ENCODE measurements around the gene VSTM2L. TPM values are rescaled to one million over a fixed set of nuclear protein-coding genes. Genes with fewer than 3 reads are reported as not detected.
A peak's percentile ranks its signal among the peaks of the same experiment; 100 is the strongest.

VSTM2L gene
- total RNA-seq, 1 experiment from 2014 or later: 4.2 TPM

DNA sequence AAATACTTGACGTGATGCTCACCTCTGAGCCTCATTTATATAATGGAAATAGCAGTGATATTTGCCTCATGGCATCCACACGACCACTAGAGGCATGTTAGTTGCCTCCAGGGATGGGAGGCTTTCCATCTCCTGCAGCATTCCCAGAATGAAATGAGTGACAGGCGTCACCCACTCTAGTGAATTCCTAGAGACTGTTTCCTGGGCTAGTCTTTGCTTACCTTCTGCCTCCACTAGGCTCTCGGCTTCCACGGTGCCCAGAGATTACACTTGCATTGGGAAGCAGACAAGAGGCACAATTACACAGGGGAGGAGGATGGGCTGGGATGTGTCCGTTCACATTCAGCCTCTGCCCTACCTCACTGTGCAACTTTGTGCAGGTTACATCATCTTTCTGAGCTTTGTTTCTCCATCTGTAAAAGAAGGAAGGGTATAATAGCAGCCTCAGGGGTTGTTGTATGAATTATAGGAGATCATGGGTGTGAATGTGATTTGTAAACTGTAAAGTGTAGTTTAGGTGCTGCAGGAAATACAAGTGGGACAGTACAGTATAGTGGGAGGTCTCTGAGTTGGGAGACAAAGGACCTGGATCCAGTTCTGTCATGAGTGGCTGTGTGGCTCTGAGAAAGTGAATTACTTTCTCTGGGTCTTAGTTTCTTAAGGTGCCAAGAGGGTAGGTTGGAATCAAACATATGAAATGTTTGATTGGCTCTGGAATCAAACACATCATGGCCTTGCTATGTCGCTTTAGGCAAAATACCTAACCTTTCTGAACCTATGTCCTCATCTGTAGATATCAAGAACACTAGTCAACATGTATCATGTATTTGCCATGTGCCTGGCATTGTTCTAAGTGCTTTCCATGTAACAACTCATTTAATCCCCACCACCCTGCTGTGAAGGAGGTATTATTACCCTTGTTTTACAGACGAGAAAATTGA is 3.6 kb upstream of the VSTM2L start:
- DNase-seq (ENCODE audit: low read depth): no peak

GRCh38 chr20:37901240-37901639 is 1.7 kb upstream of the VSTM2L start:
- DNase-seq (ENCODE audit: low read depth): no peak

DNA sequence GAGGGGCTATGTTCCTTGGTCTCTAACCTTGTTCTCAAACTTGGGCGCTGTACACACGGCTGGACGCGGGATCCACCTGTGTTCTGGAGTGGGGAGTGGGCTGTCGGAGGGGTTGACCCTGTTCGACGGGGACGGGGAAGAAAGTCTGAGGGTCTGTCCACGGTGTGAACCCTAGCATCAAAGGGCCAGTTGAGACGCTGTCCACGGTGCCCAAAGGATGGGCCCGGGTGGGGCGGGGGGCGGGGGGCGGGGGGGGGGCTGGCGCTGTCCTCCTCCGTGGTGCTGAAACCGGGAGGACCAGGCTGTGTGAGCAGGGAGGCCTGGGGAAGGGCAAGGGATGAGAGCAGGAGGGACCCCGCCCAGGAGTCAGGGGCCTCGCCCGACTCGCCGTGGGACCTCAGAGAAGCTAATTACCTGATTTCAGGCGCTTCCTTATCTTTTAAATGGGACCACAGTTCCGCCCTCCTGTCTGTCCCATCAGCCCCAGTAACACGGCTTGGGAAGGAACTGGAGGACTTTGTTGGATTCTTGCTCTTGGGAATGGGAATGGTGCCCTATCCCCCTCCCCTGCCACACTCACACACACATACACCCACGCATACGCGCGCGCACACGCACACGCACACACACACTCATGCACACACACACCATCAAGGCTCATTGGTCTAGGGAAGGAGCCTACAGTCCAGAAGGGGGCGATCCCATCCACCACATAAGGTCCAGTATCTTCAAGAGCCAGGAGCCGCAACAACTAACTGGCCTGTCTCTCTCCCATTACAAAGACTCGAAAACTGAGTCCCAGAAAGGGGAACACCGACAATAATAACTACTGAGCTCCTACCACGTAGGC is 1.0 kb upstream of the VSTM2L start:
- peak; percentile 77 for DNase-seq (ENCODE audit: low read depth)

GRCh38 chr20:37903317-37904007 is 535 bp downstream of the VSTM2L start:
- DNase-seq (ENCODE audit: low read depth): no peak

GRCh38 chr20:37904008-37904642 is 1.2 kb downstream of the VSTM2L start:
- DNase-seq (ENCODE audit: low read depth): no peak

GRCh38 chr20:37904845-37905373 is 2.0 kb downstream of the VSTM2L start:
- no peak for DNase-seq (ENCODE audit: low read depth)

DNA sequence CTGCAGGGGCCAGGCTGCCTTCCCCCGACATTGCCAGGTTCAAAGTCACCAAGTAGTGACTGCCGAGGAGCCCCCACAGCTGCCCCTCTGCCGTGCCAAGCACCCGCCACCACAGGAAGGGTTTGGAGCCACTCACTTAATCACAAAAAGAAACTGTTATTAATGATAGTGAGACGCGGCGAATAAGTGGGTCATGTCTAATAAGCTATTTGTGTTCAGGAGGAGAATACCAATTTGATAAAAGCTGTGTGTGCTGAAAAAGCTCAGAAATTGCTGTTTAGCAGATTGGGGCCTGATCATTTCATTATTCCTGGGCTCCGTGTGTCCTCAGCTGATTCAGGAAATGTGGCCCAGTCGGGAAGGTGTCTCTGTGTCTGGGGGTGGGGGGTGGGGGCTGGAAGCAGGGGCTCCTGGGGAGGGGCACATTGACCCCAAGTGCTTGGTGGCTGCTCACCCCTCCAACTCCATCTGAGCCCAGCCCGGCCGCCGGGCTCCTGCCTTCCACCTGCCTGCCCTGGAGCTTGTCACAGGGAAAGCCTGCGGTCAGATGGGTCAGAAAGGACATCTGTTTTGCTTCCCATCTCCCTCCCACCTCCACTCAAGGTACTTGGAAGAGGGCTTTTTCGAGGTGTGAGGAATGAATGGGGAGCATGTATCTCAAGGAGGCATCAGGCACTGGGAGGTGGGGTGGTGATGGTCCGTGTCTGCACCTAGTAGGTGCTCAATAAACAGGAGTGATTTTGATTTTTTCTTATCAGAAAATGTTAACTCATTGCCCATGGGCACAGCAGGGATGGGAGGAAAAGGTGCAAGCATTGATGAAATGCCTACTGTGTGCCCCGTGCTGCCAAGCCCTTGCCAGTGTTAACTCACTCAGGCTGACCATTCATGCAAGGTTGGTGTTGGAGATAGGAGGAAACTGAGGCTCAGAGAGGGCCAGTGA is 3.0 kb downstream of the VSTM2L start:
- DNase-seq (ENCODE audit: low read depth): no peak

GRCh38 chr20:37907330-37907676 is 4.4 kb downstream of the VSTM2L start:
- DNase-seq (ENCODE audit: low read depth): no peak

DNA sequence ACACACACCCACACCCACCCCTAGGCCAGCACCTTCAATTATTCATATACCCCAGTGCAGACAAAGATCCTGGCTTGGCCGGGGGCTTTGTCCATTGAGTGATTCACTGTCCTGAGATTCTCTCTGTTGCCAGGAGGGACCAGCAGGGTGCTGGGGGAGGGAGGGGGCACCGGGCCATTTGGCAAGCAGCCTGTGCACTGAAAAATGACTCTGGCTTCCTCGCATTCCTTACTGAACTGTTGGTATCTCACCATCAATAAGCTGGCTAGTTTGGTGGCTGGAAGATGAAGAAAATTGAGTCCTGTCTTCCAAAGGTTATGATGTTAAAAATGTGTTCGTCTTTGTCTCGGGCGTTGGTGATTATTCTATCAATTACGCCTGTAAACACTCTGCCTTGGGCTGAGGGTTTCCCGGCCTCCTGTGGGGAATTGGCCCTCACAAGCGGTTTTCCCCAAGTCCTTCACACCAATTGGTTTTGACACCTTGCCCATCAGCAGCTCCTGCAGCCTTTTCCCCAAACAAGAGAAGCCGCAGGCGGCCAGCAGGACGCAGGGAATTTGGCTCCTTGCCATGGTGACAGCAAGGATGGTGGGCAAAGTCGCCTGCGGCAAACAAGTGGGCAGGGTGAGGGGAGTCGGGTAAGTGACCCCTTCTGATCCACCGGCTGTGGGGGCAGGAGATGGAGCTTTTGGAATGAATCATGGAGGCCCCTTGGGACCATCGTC is 4.9 kb downstream of the VSTM2L start:
- peak; percentile 95 for DNase-seq (ENCODE audit: low read depth)

GRCh38 chr20:37911261-37911660 is 8.3 kb downstream of the VSTM2L start:
- no peak for DNase-seq (ENCODE audit: low read depth)

GRCh38 chr20:37911838-37912281 is 8.9 kb downstream of the VSTM2L start:
- DNase-seq (ENCODE audit: low read depth): peak; percentile 38

GRCh38 chr20:37912874-37913273 is 9.9 kb downstream of the VSTM2L start:
- no peak for DNase-seq (ENCODE audit: low read depth)

DNA sequence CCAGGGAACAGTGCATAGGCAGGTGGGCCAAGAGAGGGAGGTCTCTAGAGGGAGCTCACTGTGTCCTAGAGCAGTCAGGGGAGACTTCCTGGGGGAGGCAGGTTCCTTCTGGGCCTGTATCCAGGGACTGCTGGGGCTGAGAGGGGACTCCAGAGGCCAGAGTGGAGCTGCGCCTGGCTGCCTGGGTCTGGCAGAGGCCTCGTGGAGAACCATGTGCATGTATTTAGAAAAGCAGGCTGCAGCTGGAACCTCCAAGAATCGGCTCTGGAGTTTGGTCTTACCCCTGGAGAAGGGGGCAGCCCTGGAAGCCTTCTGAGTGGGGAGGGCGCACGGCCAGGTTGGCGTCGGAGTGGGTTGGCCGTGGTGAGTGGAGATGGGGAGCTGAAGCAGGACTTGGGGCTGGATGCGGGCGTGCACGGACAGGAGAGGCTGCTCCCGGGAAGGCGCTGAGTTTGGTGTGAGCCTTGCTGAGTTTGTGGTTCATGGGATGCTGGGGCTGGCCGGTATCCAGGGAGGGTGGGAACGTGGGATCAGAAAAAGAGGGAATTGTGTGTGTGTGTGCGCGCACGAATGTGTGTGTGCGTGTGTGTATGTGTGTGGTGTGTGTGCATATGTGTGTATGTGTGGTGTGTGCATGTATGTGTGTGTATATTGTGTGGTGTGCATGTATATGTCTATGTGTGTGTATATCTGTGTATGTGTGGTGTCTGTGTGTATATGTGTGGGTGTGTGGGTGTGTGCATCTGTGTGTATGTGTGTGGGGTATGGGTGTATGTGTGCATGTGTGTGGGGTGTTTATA is 10.8 kb downstream of the VSTM2L start:
- DNase-seq (ENCODE audit: low read depth): no peak

- DNase-seq (ENCODE audit: low read depth): no peak
These were observed 11.4 kb downstream of the VSTM2L start for GRCh38 chr20:37914367-37914671.

DNA sequence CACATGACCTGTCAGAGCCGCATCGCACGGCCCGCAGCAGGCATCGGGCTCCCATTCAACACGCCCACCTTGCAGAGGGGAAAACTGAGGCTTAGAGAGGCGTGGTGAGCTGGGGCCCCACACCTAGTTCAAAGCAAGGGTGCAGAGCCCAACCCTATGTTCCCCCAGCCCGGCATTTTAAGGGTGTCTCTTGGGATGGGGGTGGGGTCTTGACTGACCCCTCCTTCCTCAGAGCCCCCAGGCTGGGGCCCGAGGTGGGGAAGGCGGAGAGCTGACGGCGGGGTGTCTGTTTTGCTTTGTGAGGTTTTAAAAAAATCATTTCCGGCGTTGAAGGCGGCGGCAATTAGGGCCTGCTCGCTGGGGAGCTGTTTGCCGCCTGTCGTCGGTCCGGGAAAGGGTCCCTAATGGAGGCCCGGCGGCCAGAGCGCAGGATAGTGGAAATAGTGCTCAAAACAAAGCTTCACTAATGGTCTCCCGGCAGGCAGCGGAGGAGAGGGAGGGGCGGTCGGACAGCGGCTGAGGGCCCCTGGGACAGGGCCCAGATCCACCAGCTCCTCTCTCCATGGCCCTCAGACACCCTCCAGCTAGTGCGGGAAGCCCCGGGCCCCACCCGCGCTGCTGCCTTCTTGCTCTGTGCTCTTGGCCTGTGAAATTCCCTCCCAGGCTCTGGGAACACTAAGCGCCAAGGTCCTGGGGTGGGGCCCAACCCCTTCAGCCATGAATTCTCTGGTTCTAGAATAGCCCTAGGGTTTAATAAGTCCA is 11.9 kb downstream of the VSTM2L start:
- no peak for DNase-seq (ENCODE audit: low read depth)

- DNase-seq (ENCODE audit: low read depth): no peak
These were observed 12.5 kb downstream of the VSTM2L start for GRCh38 chr20:37915434-37915787.

DNA sequence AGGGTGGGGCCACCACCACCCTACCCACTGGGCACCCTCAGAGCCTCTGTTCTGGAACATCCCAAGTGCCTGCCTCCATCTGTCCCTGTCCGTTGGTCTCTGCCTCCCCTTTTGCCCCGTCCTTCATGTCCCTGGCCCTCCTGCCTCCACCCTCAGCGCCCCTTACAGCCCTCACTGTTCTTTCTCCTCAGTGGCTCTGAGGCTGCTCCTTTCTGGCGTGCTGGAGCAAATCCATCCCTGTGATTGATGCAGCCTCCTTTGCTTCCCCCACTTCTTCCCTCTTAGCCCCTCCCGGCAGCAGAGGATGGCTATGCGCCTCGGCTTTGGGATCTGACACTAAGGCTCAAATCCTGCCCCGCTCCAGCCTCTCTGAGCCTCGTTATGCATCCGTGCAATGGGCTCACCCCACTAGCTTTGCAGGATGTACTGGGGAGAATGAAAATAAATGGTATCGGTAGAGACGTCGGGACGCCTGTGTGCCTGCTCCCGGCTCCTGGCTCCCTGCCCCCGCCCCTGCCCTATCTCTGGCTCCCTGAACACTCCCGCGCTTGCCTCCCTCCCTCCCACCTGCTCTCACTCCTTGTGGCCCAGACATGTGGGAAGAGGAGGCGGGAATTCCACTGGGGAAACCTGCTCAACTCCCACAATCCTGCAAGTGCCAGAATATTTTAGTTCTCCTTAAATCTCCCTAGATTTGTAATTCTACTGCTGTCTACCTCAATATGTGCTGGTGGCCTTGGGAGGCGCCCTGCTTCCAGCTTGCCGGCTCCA is 13.1 kb downstream of the VSTM2L start:
- no peak for DNase-seq (ENCODE audit: low read depth)

Measured in M059J (cell line).